ENCODE results near the gene HIF3A.

DNA sequence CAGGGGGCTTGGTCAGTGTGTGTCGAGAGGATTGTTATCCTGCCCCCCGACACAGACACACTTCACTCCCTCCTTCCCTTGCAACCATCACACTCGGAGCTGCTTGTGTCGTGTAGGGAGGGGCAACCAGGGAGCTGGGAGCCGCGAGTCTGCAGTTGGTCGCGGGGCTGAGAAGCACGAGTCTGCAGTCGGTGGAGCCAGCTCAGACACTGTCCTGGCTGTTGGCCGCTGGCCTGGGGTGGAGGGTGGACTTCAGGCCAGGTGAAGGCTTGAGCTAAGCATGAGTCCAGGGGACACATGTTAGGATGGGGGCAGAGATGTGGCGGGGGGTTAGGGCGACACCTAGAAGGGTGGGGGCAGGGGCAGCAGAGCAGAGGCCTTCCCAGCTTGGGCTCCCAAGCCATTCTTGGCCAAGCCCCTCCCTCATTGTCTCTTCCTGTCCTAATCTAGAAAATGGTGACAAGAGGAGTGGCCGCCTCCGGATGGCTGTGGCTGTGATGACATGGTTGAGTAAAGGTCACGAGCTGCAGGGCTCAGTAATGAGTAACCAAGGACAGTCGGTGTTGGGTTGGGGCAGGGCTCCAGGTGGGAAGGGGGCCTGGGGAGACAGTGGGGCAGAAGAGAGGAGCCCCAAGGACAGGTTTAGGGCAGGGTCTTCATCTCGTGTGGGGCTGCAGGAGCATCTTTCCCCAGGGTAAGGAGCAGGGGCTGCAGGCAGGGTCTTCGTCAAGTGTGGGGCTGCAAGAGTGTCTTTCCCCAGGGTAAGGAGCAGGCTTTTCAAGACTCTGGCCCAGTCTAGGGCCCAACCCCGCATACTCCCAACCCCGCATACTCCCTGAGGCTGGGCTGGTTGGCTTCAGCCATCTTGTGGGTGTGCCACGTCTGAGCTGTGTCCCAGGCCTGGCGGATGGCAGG is 58.6 kb downstream of the HIF3A start:
- TF ChIP-seq, protein P1, sequence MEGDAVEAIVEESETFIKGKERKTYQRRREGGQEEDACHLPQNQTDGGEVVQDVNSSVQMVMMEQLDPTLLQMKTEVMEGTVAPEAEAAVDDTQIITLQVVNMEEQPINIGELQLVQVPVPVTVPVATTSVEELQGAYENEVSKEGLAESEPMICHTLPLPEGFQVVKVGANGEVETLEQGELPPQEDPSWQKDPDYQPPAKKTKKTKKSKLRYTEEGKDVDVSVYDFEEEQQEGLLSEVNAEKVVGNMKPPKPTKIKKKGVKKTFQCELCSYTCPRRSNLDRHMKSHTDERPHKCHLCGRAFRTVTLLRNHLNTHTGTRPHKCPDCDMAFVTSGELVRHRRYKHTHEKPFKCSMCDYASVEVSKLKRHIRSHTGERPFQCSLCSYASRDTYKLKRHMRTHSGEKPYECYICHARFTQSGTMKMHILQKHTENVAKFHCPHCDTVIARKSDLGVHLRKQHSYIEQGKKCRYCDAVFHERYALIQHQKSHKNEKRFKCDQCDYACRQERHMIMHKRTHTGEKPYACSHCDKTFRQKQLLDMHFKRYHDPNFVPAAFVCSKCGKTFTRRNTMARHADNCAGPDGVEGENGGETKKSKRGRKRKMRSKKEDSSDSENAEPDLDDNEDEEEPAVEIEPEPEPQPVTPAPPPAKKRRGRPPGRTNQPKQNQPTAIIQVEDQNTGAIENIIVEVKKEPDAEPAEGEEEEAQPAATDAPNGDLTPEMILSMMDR (conservative IDR thresholded peaks at IDR 0.05; ENCODE audit: low read depth, low read length), result no peak
- no peak for TF ChIP-seq EZH2phosphoT487 (IDR thresholded peaks at IDR 0.05; ENCODE audit: borderline replicate concordance, low read length)
